Endothelial cell of umbilical vein (primary cell): ENCODE results near the gene NUDT3. TPM values are rescaled to one million over a fixed set of nuclear protein-coding genes. Genes with fewer than 3 reads are reported as not detected.
A peak's percentile ranks its signal among the peaks of the same experiment; 100 is the strongest.

Source experiments
- BruUV-seq: library from RNA; stranded (reverse); fragments of 400-500 nt; replicated peaks from 2 replicates; lab custom pipeline; 2021; lab: Mats Ljungman, UMichigan
- CTCF ChIA-PET: fragments of 300-600, 350-600 bp; sonication (Branson Sonifier 250); formaldehyde crosslinking; loops from one replicate; lab custom pipeline; 2021; ENCODE audit warnings: antibody characterized with exemption, inconsistent platforms; lab: Charles Lee
- POLR2A ChIA-PET: fragments of 300-600, 350-600 bp; sonication (Branson Sonifier 250); formaldehyde crosslinking; loops from one replicate; lab custom pipeline; 2021; ENCODE audit warnings: antibody characterized with exemption, inconsistent platforms; lab: Charles Lee
- DNase-seq: peaks from one replicate; pipeline ENCODE4 v3.0.0-alpha.2; 2011; ENCODE audit warnings: low read depth, low spot score
- FAIRE-seq: peaks from 2 replicates; lab custom pipeline; 2011; peaks lifted over from hg19 to GRCh38; lab: Jason Lieb, UNC
- H2AFZ ChIP-seq: 2 replicates; pipeline ENCODE4 v1.6.0; 2012; ENCODE audit warnings: low read depth, low read length, control low read depth, inconsistent platforms
- H3K27ac ChIP-seq: 2 replicates; pipeline ENCODE4 v1.5.1; 2011; ENCODE audit warnings: low read depth, mild to moderate bottlenecking, control low read depth, low read length, moderate library complexity; ENCODE audit not compliant: insufficient read depth
- H3K27me3 ChIP-seq, 2 experiments: 2 replicates each; pipeline versions ENCODE4 v1.6.0 to v1.6.1; 2011; ENCODE audit warnings: low read length in 2 of 2, mixed read lengths in 1 of 2; ENCODE audit not compliant: control insufficient read depth in 2 of 2, insufficient read depth in 2 of 2
- H3K36me3 ChIP-seq, 2 experiments: 2 replicates in 1 of 2; 3 replicates in 1 of 2; pipeline ENCODE4 v1.5.1; 2011; ENCODE audit warnings: low read length in 2 of 2, mild to moderate bottlenecking in 1 of 2, moderate library complexity in 1 of 2; ENCODE audit not compliant: control insufficient read depth in 2 of 2, insufficient read depth in 2 of 2; ENCODE audit errors: extremely low read depth in 1 of 2
- H3K4me1 ChIP-seq: 3 replicates; pipeline ENCODE4 v1.5.1; 2011; ENCODE audit warnings: mild to moderate bottlenecking, low read length; ENCODE audit not compliant: control insufficient read depth, insufficient read depth; ENCODE audit errors: extremely low read depth
- H3K4me2 ChIP-seq: 2 replicates; pipeline ENCODE4 v1.6.1; 2011; ENCODE audit warnings: low read length, control low read depth, mixed read lengths; ENCODE audit not compliant: insufficient read depth
- H3K4me3 ChIP-seq, 3 experiments: fragments of 200-600 bp in 1 of 3; sonication (generic), shearing (Covaris generic) in 1 of 3; replicated peaks in 1 of 3; 2 replicates each; pipeline ENCODE4 v1.5.1; 2011 to 2016; ENCODE audit warnings: control low read depth in 3 of 3, low read length in 3 of 3, mild to moderate bottlenecking in 2 of 3, inconsistent platforms in 1 of 3, low read depth in 1 of 3, moderate library complexity in 1 of 3; ENCODE audit not compliant: insufficient read depth in 1 of 3
- H3K79me2 ChIP-seq: 2 replicates; pipeline ENCODE4 v1.6.0; 2012; ENCODE audit warnings: low read length, inconsistent platforms; ENCODE audit not compliant: control insufficient read depth, insufficient read depth
- H3K9ac ChIP-seq: replicated peaks from 2 replicates; pipeline ENCODE3; 2011; ENCODE audit warnings: low read length, control low read depth; ENCODE audit not compliant: insufficient read depth; ENCODE audit errors: extremely low read depth
- H3K9me1 ChIP-seq: replicated peaks from 3 replicates; pipeline ENCODE4 v1.6.0; 2011; ENCODE audit warnings: mild to moderate bottlenecking, low read length; ENCODE audit not compliant: control insufficient read depth, insufficient read depth; ENCODE audit errors: extremely low read depth
- H3K9me3 ChIP-seq: replicated peaks from 2 replicates; pipeline ENCODE4 v1.5.1; 2012; ENCODE audit warnings: low read length, inconsistent platforms; ENCODE audit not compliant: control insufficient read depth, insufficient read depth
- H4K20me1 ChIP-seq: replicated peaks from 2 replicates; pipeline ENCODE3; 2011; ENCODE audit warnings: mild to moderate bottlenecking, low read length; ENCODE audit not compliant: control insufficient read depth, insufficient read depth; ENCODE audit errors: extremely low read depth
- EZH2 ChIP-seq: IDR thresholded peaks from 2 replicates; pipeline ENCODE4 v1.6.1; 2012; ENCODE audit warnings: borderline replicate concordance, low read depth, mild to moderate bottlenecking, moderate library complexity, low read length, inconsistent platforms; ENCODE audit not compliant: severe bottlenecking
- FOS ChIP-seq: IDR thresholded peaks from 2 replicates; pipeline ENCODE4 v1.6.1; 2011; ENCODE audit warnings: mild to moderate bottlenecking, low read length, moderate library complexity, borderline replicate concordance; ENCODE audit not compliant: insufficient read depth
- GATA2 ChIP-seq: IDR thresholded peaks from 2 replicates; pipeline ENCODE4 v1.7.0; 2011; ENCODE audit warnings: low read depth, mild to moderate bottlenecking, moderate library complexity, mixed read lengths, low read length; ENCODE audit not compliant: insufficient read length, insufficient read depth
- POLR2A ChIP-seq: IDR thresholded peaks from 2 replicates; pipeline ENCODE4 v1.6.1; 2012; ENCODE audit warnings: low read depth, mild to moderate bottlenecking, control low read depth, low read length
- POLR2AphosphoS5 ChIP-seq: IDR thresholded peaks from 2 replicates; pipeline ENCODE4 v1.6.1; 2012; ENCODE audit warnings: low read depth, mild to moderate bottlenecking, control low read depth, low read length, moderate library complexity; ENCODE audit not compliant: insufficient read depth
- dilution Hi-C: fragments of 300-500 bp; cut with MboI; formaldehyde crosslinking; loops from one replicate; pipeline ENCODE4 v1.15.0; 2019; ENCODE audit warnings: low sequenced_read_pairs; ENCODE audit not compliant: extremely low pct_ligation_motif_present
- intact Hi-C: fragments of 100-400 bp; cut with micrococcal nuclease; formaldehyde crosslinking; loops from one replicate; pipeline ENCODE4 v1.10.0; 2022
- polyA plus RNA-seq, 4 experiments: library from polyadenylated mRNA; depleted of rRNA in 3 of 4; stranded (reverse) in 3 of 4; unstranded in 1 of 4; fragments of >200 nt; gene quantifications; 2 replicates each; pipeline versions ENCODE4 v1.2.1 to v1.2.3, GENCODE V29; 2011 to 2012; ENCODE audit warnings: missing spikeins in 1 of 4
- total RNA-seq: library from RNA; stranded (reverse); gene quantifications from 2 replicates; pipeline ENCODE4 v1.2.3, GENCODE V29; 2021
- TF ChIP-seq, protein P1 (sequence below): IDR thresholded peaks from 2 replicates; pipeline ENCODE4 v1.6.1; 2011; ENCODE audit not compliant: insufficient read depth, insufficient read length
- TF ChIP-seq, protein P2 (sequence below), 2 donors: IDR thresholded peaks; 1 replicate in 1 of 2; 2 replicates in 1 of 2; pipeline ENCODE4 v1.5.1; 2011; ENCODE audit warnings: low read length in 2 of 2, mild to moderate bottlenecking in 2 of 2, moderate library complexity in 2 of 2, control low read depth in 1 of 2, inconsistent platforms in 1 of 2, low read depth in 1 of 2; ENCODE audit not compliant: insufficient read depth in 1 of 2; ENCODE audit errors: extremely low read depth in 1 of 2

NUDT3 gene
- total and polyA plus RNA-seq, 2 donors (not counting 3 experiments of a cell fraction or from before 2014, with no cell fraction given): 11.9 to 30.9 TPM

DNA sequence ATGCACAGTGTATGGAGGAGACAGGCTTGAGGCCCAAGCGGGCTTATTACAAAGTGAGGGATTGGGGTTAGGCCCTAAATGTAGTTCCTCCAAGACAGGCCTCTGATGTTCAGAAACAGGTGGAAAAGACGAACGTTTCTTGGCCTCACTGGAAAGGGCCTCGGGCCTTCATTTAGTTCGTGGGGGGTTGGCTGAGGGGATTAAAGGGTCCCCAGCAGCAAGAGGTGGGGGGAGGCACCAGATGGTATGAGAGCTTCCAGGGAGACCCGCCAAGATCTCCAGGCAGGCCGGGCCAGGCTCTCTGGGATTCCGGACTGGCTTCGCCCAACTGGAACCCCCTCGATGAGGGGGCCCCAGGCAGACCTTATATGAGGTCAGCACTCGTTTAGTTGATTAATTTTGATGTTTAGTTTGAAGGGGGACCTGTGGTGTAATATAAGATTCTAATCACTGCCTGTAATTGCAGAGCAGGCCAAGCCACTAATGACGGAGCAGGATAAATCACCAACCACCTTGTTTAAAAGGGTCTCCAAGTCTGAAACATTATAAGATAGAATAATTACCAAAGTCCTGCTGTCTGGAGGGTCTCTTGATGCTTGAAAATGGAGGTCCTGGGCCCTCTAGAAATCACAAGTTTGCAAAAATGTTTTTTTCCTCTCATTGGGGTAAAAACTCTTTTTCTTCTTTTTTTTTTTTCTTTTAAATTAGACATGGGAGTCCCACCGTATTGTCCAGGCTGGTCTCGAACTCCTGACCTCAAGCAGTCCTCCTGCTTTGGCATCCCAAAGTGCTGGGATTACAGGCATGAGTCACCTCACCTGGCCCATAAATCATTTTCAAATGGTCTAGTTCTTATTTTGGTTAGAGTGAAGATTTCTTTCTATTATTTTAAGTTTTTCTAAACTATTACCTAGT, 153.6 kb downstream of the NUDT3 start:
- H3K4me1 ChIP-seq: peaks cover 65% of the 10 kb centered on the region
- intact Hi-C loops (loop anchor here (5.0 kb wide), 1 partner anchor 457 kb away; no protein-coding TSS in a partner anchor), dilution Hi-C loops (no loop called here)
- ChIA-PET POLR2A (no interaction called here), CTCF (no interaction called here)
- H3K27ac ChIP-seq: peak overlapping the region; percentile 70
- no peaks in the 10 kb centered on the region for H4K20me1 ChIP-seq
- H3K9me3 ChIP-seq: no peaks in the 10 kb centered on the region
- no TSS peak for BruUV-seq
- peak overlapping the region; percentile 94 to 98 (median 97) for H3K4me3 ChIP-seq
- no peak for DNase-seq
- peak; percentile 66 for FAIRE-seq
- peaks cover 56% of the 10 kb centered on the region for H3K79me2 ChIP-seq
- H3K27me3 ChIP-seq: no peaks in the 10 kb centered on the region
- peaks cover 9 to 12% of the 10 kb centered on the region in 2 experiments for H3K36me3 ChIP-seq
- H3K9ac ChIP-seq: peak overlapping the region; percentile 82
- no peak for TF ChIP-seq GATA2
- no peak for TF ChIP-seq POLR2A
- no peak for TF ChIP-seq POLR2AphosphoS5
- TF ChIP-seq, protein P1, sequence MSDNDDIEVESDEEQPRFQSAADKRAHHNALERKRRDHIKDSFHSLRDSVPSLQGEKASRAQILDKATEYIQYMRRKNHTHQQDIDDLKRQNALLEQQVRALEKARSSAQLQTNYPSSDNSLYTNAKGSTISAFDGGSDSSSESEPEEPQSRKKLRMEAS: no peak
- peak; percentile 44 for TF ChIP-seq FOS
- no peak for TF ChIP-seq EZH2
- TF ChIP-seq, protein P2, sequence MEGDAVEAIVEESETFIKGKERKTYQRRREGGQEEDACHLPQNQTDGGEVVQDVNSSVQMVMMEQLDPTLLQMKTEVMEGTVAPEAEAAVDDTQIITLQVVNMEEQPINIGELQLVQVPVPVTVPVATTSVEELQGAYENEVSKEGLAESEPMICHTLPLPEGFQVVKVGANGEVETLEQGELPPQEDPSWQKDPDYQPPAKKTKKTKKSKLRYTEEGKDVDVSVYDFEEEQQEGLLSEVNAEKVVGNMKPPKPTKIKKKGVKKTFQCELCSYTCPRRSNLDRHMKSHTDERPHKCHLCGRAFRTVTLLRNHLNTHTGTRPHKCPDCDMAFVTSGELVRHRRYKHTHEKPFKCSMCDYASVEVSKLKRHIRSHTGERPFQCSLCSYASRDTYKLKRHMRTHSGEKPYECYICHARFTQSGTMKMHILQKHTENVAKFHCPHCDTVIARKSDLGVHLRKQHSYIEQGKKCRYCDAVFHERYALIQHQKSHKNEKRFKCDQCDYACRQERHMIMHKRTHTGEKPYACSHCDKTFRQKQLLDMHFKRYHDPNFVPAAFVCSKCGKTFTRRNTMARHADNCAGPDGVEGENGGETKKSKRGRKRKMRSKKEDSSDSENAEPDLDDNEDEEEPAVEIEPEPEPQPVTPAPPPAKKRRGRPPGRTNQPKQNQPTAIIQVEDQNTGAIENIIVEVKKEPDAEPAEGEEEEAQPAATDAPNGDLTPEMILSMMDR (IDR thresholded peaks at IDR 0.05; ENCODE audit: extremely low read depth in 1 of 2, insufficient read depth in 1 of 2, low read depth in 1 of 2, low read length in 2 of 2): no peak
- H3K4me2 ChIP-seq: peak overlapping the region; percentile 94
- no peaks in the 10 kb centered on the region for H3K9me1 ChIP-seq
- no peak overlapping the region for H2AFZ ChIP-seq
